HG03175 (cell line): ENCODE measurements around the gene OTX1.
"Not testable (repeated sequence)": the region's sequence is repeated elsewhere in the genome, so short reads cannot be mapped to it uniquely, and the experiment has no call there.

Experiments used
- ATAC-seq: cut with Tn5 transposase; IDR thresholded peaks from one replicate; pipeline ENCODE4 v1.9.1; 2021; ENCODE audit warnings: mild to moderate bottlenecking, moderate library complexity; ENCODE audit not compliant: unreplicated experiment

Gene OTX1

GRCh38 chr2:63050334-63051041 lies at the start of gene OTX1:
OTX1 (plus strand) TSS chr2:63050830; CDS start chr2:63052991, 2,161 bp downstream.
- peak; percentile 77 for ATAC-seq

- ATAC-seq: no peak
Observed at GRCh38 chr2:63001576-63001975, 49.1 kb upstream of the OTX1 start.

- ATAC-seq: no peak
Observed at GRCh38 chr2:63003351-63003750, 47.3 kb upstream of the OTX1 start.

- no peak for ATAC-seq
Observed at GRCh38 chr2:63007813-63008458, 42.7 kb upstream of the OTX1 start.

- ATAC-seq: no peak
Observed at GRCh38 chr2:63008838-63009237, 41.8 kb upstream of the OTX1 start.

- no peak for ATAC-seq
Observed at GRCh38 chr2:63009490-63009889, 41.1 kb upstream of the OTX1 start.

- ATAC-seq: no peak
Observed at GRCh38 chr2:63012541-63012940, 38.1 kb upstream of the OTX1 start.

GRCh38 chr2:63013438-63013837 lies 37.2 kb upstream of the OTX1 start:
- no peak for ATAC-seq

GRCh38 chr2:63015389-63015788 lies 35.2 kb upstream of the OTX1 start:
- no peak for ATAC-seq

- ATAC-seq: no peak
Observed at GRCh38 chr2:63018439-63018838, 32.2 kb upstream of the OTX1 start.

GRCh38 chr2:63019686-63020085 lies 30.9 kb upstream of the OTX1 start:
- ATAC-seq: not testable (repeated sequence)

GRCh38 chr2:63023444-63023843 lies 27.2 kb upstream of the OTX1 start:
- ATAC-seq: peak; percentile 78

- no peak for ATAC-seq
Observed at GRCh38 chr2:63027220-63027619, 23.4 kb upstream of the OTX1 start.

- no peak for ATAC-seq
Observed at GRCh38 chr2:63029058-63029457, 21.6 kb upstream of the OTX1 start.

- ATAC-seq: no peak
Observed at GRCh38 chr2:63034526-63034925, 16.1 kb upstream of the OTX1 start.

- no peak for ATAC-seq
Observed at GRCh38 chr2:63035169-63035568, 15.5 kb upstream of the OTX1 start.

- no peak for ATAC-seq
Observed at GRCh38 chr2:63035660-63036059, 15.0 kb upstream of the OTX1 start.

GRCh38 chr2:63038034-63038433 lies 12.6 kb upstream of the OTX1 start:
- ATAC-seq: no peak

- no peak for ATAC-seq
Observed at GRCh38 chr2:63040586-63040985, 10.0 kb upstream of the OTX1 start.

- ATAC-seq: no peak
Observed at GRCh38 chr2:63041592-63041991, 9.0 kb upstream of the OTX1 start.

- no peak for ATAC-seq
Observed at GRCh38 chr2:63044362-63045327, 6.0 kb upstream of the OTX1 start.
